Esophagus squamous epithelium (tissue), 5 donors: ENCODE measurements around the gene PAAF1. TPM values are rescaled to one million over a fixed set of nuclear protein-coding genes. Genes with fewer than 3 reads are reported as not detected.

Experiments used
- DNase-seq: peaks from one replicate; lab custom pipeline; 2025; lab: John Stamatoyannopoulos, UW
- H3K27ac ChIP-seq, 4 donors: fragments of 200-600 bp; sonication (generic); one replicate each; pipeline ENCODE4 v1.5.1; 2016 to 2019; ENCODE audit warnings: mild to moderate bottlenecking in 1 of 4
- H3K27me3 ChIP-seq, 4 donors: fragments of 200-600 bp; sonication (generic); 1 replicate in 3 of 4; 2 replicates in 1 of 4; pipeline versions ENCODE4 v1.5.1 to v1.6.0; 2017 to 2021; ENCODE audit warnings: antibody characterized with exemption in 1 of 4
- H3K36me3 ChIP-seq, 3 donors: fragments of 200-600 bp; sonication (generic); one replicate each; pipeline ENCODE4 v1.5.1; 2016 to 2019
- H3K4me1 ChIP-seq, 3 donors: fragments of 200-600 bp; sonication (generic); one replicate each; pipeline ENCODE4 v1.5.1; 2017 to 2019
- H3K4me3 ChIP-seq, 4 donors: fragments of 200-600 bp; sonication (generic); 1 replicate in 3 of 4; 2 replicates in 1 of 4; pipeline ENCODE4 v1.5.1; 2016 to 2019; ENCODE audit warnings: mild to moderate bottlenecking in 2 of 4, moderate library complexity in 1 of 4
- H3K9me3 ChIP-seq, 3 donors: fragments of 200-600 bp; sonication (generic); one replicate each; pipeline ENCODE4 v1.5.1; 2016 to 2019
- POLR2A ChIP-seq, 4 donors: fragments of 450-650 bp; IDR thresholded peaks; one replicate each; pipeline ENCODE4 v1.6.1; 2017; ENCODE audit warnings: antibody characterized with exemption in 4 of 4, mild to moderate bottlenecking in 4 of 4, moderate library complexity in 3 of 4
- WGBS, 2 donors: methylation state at CpG; one replicate each; pipeline ENCODE4 v1.1.5; 2018; 5-methylcytosine and 5-hydroxymethylcytosine counted together
- intact Hi-C: fragments of 100-400 bp; cut with DNase I; formaldehyde crosslinking; loops from one replicate; pipeline ENCODE4 v1.15.0; 2022
- total RNA-seq, 4 donors: library from RNA; depleted of rRNA; stranded (reverse); fragments of >200 nt; gene quantifications; one replicate each; pipeline ENCODE4 v1.1.0, GENCODE V29; 2016
- TF ChIP-seq, protein P1 (sequence below), 6 experiments: fragments of 450-650 bp in 4 of 6; fragments of 200-600 bp in 2 of 6; sonication (generic) in 2 of 6; IDR thresholded peaks; one replicate each; pipeline ENCODE4 v1.5.1; 2016 to 2019; ENCODE audit warnings: antibody characterized with exemption in 6 of 6, mild to moderate bottlenecking in 4 of 6, moderate library complexity in 4 of 6
- donor health status: DM: yes; HTN: yes; CAD: no.

PAAF1 gene
- total RNA-seq, 4 donors from 2014 or later, result 4.3 to 10.9 (median 8.3) TPM

DNA sequence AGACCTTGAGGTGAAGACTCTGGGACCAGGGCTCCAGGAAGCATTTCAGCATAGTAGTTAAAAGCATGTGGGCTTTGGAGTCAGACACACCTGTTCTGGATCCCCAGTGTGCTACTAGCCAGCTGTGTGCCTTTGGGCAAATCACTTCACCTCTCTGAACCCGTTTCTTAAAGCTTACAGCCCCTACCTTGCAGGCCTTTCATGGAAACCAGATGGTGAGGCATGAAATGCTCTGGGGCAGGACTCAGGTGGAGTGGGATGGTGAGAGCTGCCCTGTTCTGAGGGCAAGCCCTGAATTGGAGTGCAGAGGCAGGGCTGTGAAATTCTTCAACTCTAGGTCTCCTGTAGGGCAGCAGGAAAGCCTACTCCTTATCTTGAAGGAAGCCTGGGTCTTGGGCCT is 95.4 kb downstream of the PAAF1 start:
- no peak for DNase-seq
- no peaks in the 10 kb centered on the region for H3K9me3 ChIP-seq
- peaks cover 0 to 21% (median 0%) of the 10 kb centered on the region in 3 donors for H3K36me3 ChIP-seq
- no peak overlapping the region for H3K4me3 ChIP-seq
- no peaks in the 10 kb centered on the region for H3K27me3 ChIP-seq
- intact Hi-C loops, result no loop called here
- 50 to 100% methylated on average over 1 of the region's 1 CpG for WGBS, 2 donors
- no peak overlapping the region for H3K27ac ChIP-seq
- TF ChIP-seq POLR2A (IDR thresholded peaks at IDR 0.05), result no peak
- TF ChIP-seq, protein P1, sequence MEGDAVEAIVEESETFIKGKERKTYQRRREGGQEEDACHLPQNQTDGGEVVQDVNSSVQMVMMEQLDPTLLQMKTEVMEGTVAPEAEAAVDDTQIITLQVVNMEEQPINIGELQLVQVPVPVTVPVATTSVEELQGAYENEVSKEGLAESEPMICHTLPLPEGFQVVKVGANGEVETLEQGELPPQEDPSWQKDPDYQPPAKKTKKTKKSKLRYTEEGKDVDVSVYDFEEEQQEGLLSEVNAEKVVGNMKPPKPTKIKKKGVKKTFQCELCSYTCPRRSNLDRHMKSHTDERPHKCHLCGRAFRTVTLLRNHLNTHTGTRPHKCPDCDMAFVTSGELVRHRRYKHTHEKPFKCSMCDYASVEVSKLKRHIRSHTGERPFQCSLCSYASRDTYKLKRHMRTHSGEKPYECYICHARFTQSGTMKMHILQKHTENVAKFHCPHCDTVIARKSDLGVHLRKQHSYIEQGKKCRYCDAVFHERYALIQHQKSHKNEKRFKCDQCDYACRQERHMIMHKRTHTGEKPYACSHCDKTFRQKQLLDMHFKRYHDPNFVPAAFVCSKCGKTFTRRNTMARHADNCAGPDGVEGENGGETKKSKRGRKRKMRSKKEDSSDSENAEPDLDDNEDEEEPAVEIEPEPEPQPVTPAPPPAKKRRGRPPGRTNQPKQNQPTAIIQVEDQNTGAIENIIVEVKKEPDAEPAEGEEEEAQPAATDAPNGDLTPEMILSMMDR (IDR thresholded peaks at IDR 0.05), result no peak
- H3K4me1 ChIP-seq, result peaks cover 7 to 17% (median 16%) of the 10 kb centered on the region in 3 donors

DNA sequence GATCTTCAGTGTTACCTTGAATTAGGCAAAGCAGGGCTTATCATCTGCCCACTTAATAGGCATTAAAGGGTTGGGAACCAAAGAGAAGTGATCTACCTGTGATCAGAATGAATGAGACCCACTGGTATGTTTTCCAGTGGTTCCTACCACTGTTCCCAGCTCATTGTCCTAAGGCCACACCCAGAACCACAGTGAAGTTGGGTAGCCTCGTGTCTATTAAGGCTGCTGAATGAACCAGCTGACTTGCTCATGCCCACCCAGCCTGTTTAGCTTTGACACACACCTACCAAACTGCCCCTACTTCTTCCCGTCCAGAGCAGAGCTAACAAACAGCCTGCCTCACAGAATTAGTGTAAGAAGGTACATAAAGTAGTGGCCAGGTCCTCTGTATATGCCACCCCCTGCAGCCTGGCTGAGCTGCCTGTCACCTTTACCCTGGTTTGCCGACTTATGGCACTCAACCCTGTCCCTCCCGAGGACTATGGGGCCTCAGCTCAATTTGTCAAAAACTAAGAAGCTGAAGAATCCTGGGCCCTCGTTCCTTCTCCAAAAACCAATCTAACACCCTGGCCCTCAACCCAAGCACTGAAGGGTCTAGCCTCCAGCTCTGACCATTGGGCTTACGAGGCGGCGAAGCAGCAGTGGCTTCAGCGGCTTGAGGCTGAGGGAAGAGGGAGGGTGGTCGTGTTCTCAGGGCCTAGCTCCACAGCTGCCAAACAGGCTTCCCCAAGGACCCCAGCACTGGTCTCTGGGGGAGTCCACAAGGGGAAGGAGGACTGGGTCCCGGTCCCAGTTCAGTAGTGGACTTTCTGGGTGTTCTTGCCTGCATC is 96.0 kb downstream of the PAAF1 start:
- WGBS, 2 donors, result 75% methylated on average over 7 to 11 of the region's 11 CpGs
- Histone ChIP-seq H3K4me3 (no peak overlapping the region), H3K9me3 (no peaks in the 10 kb centered on the region), H3K36me3 (peaks cover 0 to 28% (median 0%) of the 10 kb centered on the region in 3 donors), H3K27ac (peak overlapping the region in 1 of 4 donors; percentile 10), H3K4me1 (peaks cover 7 to 20% (median 16%) of the 10 kb centered on the region in 3 donors), H3K27me3 (no peaks in the 10 kb centered on the region)
- TF ChIP-seq, protein P1 (IDR thresholded peaks at IDR 0.05), result no peak
- no peak for TF ChIP-seq POLR2A (IDR thresholded peaks at IDR 0.05)
- intact Hi-C loops, result no loop called here
- DNase-seq, result no peak

DNA sequence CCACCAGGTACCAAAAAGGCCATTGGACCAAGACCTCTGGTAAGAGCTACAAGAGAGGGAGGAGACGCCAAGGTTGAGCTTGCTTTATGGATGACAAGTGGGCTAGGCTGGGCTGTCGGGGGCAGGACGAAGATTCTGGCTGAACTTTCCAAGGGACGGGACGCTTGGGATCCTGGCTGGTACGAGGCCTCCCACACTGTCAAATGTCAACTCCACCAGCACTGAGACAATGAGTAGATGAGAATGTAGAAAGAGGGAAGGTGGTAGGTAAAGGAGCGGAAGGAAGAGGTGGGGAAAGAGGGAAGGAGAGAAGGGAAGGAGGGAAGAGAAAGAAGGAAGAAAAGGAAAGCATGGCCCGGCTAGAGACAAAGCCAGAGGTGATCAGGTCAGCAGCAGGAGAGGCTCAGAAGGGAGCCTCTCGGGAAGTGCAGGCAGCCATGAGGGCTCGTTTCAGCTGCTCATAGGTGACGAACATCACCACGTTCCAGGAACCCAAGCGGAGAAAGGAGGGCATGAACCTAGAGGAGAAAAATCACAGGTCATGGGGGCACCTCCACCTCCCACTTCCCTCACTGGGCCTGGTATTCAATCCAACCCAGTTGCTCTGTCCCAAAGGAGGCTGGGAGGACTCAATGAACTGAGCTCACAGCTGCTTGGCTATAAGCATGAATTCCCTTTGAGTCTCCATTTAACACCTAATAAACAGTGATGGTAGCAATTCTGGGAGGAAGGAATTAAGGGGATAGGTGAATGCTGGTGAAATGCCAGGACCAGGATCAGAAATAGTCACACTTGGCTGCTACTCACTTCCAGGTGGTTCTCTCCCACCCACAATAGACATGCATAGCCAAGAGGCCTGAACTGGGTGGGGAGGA is 98.0 kb downstream of the PAAF1 start:
- TF ChIP-seq, protein P1 (IDR thresholded peaks at IDR 0.05), result no peak
- no peak for TF ChIP-seq POLR2A (IDR thresholded peaks at IDR 0.05)
- Histone ChIP-seq H3K27ac (peak overlapping the region in 1 of 4 donors; percentile 55), H3K9me3 (no peaks in the 10 kb centered on the region), H3K4me3 (no peak overlapping the region), H3K36me3 (peaks cover 0 to 36% (median 0%) of the 10 kb centered on the region in 3 donors), H3K4me1 (peaks cover 7 to 39% (median 16%) of the 10 kb centered on the region in 3 donors), H3K27me3 (no peaks in the 10 kb centered on the region)
- DNase-seq, result no peak
- intact Hi-C loops, result no loop called here
- 89 to 93% methylated on average over 13 of the region's 13 CpGs for WGBS, 2 donors

DNA sequence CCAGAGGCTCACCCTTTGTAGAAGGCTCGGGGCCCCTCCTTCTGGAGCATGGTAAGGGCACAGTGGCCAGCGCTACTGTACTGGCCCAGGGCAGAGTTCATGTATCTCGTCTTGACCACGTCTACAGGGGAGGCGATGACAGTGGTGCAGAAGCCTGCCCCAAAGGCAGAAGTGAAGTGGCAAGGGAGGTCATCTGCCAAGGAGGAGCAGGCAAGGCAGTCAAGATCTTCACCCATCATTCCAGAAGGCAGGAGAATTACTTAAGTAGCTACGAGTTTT is 98.6 kb downstream of the PAAF1 start:
- H3K36me3 ChIP-seq, result peaks cover 0 to 36% (median 0%) of the 10 kb centered on the region in 3 donors
- no peaks in the 10 kb centered on the region for H3K27me3 ChIP-seq
- DNase-seq, result no peak
- no peak overlapping the region for H3K4me3 ChIP-seq
- no peak overlapping the region for H3K27ac ChIP-seq
- WGBS, 2 donors, result 63% methylated on average over 6 of the region's 6 CpGs; no CpG with 5 or more reads in 1 of the 2 donors
- no peak for TF ChIP-seq POLR2A (IDR thresholded peaks at IDR 0.05)
- TF ChIP-seq, protein P1 (IDR thresholded peaks at IDR 0.05), result no peak
- H3K9me3 ChIP-seq, result no peaks in the 10 kb centered on the region
- peaks cover 7 to 44% (median 18%) of the 10 kb centered on the region in 3 donors for H3K4me1 ChIP-seq
- intact Hi-C loops, result no loop called here
